ENCODE data around the gene TEX26. TPM values are rescaled to one million over a fixed set of nuclear protein-coding genes. Genes with fewer than 3 reads are reported as not detected.

Gene TEX26
- total RNA-seq, 4 donors from 2014 or later = 1.2 TPM; not detected in 3

DNA sequence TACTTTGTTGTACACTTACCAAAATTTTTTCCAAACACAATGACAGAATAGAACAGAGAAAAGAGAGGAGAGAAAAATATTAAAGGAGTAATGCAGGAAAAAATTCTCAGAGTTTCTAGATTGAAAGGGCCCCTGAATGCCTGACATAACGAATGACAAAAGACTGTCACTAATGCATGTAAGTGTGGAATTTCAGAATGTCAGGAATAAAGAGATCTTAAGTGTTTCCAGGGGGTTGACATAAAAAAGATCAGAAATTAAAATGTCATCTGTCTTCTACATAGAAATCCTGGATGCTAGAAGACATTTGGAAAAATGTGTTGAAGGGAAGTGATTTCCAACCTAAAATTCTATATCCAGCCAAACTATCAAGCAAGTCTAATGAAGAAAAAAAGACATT is 27.2 kb downstream of the TEX26 start:
- no peak overlapping the region for H3K4me3 ChIP-seq
- no peaks in the 10 kb centered on the region for H3K9me3 ChIP-seq
- TF ChIP-seq, protein P1, sequence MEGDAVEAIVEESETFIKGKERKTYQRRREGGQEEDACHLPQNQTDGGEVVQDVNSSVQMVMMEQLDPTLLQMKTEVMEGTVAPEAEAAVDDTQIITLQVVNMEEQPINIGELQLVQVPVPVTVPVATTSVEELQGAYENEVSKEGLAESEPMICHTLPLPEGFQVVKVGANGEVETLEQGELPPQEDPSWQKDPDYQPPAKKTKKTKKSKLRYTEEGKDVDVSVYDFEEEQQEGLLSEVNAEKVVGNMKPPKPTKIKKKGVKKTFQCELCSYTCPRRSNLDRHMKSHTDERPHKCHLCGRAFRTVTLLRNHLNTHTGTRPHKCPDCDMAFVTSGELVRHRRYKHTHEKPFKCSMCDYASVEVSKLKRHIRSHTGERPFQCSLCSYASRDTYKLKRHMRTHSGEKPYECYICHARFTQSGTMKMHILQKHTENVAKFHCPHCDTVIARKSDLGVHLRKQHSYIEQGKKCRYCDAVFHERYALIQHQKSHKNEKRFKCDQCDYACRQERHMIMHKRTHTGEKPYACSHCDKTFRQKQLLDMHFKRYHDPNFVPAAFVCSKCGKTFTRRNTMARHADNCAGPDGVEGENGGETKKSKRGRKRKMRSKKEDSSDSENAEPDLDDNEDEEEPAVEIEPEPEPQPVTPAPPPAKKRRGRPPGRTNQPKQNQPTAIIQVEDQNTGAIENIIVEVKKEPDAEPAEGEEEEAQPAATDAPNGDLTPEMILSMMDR (IDR thresholded peaks at IDR 0.05) = no peak
- no peak for TF ChIP-seq POLR2A (IDR thresholded peaks at IDR 0.05)
- no peaks in the 10 kb centered on the region for H3K36me3 ChIP-seq
- no peaks in the 10 kb centered on the region for H3K4me1 ChIP-seq
- no peak overlapping the region for H3K27ac ChIP-seq
- H3K27me3 ChIP-seq = no peaks in the 10 kb centered on the region
- DNase-seq = no peak
- intact Hi-C loops (cut with DNase I; ENCODE audit: low total_unique reads) = no loop called here

DNA sequence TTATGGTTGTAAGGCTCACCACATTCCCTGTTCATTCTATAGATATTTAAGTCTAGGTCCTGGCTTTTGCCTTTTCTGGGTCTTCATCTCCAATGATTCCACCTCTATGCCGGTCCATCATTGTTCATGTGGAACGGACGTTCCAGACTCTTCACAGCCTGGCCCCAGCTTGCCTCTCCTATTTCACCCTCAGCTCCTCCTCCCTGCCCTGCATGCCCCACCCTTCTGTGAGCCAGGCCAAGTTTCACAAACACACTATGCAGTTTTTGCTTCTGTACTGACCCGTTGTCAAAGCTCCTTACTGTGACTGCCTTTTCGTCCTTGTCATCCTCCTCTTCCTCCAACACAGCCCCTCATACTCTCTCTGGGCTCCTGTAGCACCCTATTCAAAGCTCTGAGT is 31.3 kb downstream of the TEX26 start:
- H3K9me3 ChIP-seq = no peaks in the 10 kb centered on the region
- no peak for TF ChIP-seq POLR2A (IDR thresholded peaks at IDR 0.05)
- TF ChIP-seq, protein P1 (IDR thresholded peaks at IDR 0.05) = no peak
- H3K4me3 ChIP-seq = no peak overlapping the region
- no peaks in the 10 kb centered on the region for H3K36me3 ChIP-seq
- no peak for DNase-seq
- H3K27ac ChIP-seq = no peak overlapping the region
- no peaks in the 10 kb centered on the region for H3K27me3 ChIP-seq
- no peaks in the 10 kb centered on the region for H3K4me1 ChIP-seq
- intact Hi-C loops (cut with DNase I; ENCODE audit: low total_unique reads) = no loop called here

DNA sequence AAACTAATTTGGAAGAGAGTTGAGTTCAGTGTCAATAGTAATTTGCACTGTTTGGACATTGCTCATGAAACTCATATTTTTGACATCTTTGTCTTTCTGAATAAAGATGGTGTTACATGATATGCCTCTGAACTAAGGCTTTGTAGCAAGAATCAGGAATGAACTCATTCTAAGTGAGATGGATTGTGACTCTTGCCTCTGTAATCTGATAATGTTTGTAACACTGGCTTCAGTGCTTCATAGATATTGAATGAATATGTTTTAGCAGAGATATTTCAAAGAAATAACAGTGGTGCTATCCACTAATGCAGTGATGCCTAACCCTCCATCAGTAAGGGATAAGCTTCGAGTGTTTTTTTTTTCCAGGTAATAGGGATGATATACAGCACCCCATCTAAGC is 32.9 kb downstream of the TEX26 start:
- intact Hi-C loops (cut with DNase I; ENCODE audit: low total_unique reads) = no loop called here
- H3K4me1 ChIP-seq = no peaks in the 10 kb centered on the region
- no peaks in the 10 kb centered on the region for H3K27me3 ChIP-seq
- TF ChIP-seq POLR2A (IDR thresholded peaks at IDR 0.05) = no peak
- TF ChIP-seq, protein P1 (IDR thresholded peaks at IDR 0.05) = no peak
- no peak overlapping the region for H3K27ac ChIP-seq
- no peak for DNase-seq
- no peaks in the 10 kb centered on the region for H3K36me3 ChIP-seq
- no peak overlapping the region for H3K4me3 ChIP-seq
- no peaks in the 10 kb centered on the region for H3K9me3 ChIP-seq

DNA sequence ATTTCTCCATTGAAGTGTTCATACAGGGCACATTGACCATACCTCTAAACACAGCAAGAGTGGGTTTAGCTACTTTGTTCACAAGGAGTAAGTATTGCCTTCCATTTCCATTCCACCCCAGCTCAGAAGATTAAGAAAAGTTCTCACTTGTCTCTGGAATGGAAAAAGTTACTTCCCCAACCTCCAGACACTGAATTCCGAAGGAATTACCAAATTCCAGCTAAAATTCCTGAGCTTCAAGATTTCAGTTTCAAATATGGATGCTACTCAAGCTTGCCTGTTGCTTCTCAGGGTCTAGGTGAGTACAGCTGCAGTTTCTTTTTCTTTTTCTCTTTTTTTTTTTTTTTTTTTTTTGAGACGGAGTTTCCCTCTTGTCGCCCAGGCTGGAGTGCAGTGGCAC is 33.6 kb downstream of the TEX26 start:
- Histone ChIP-seq H3K27ac (no peak overlapping the region), H3K9me3 (no peaks in the 10 kb centered on the region), H3K4me1 (no peaks in the 10 kb centered on the region), H3K27me3 (no peaks in the 10 kb centered on the region), H3K36me3 (no peaks in the 10 kb centered on the region), H3K4me3 (no peak overlapping the region)
- DNase-seq = no peak
- intact Hi-C loops (cut with DNase I; ENCODE audit: low total_unique reads) = no loop called here
- TF ChIP-seq, protein P1 (IDR thresholded peaks at IDR 0.05) = no peak
- no peak for TF ChIP-seq POLR2A (IDR thresholded peaks at IDR 0.05)

DNA sequence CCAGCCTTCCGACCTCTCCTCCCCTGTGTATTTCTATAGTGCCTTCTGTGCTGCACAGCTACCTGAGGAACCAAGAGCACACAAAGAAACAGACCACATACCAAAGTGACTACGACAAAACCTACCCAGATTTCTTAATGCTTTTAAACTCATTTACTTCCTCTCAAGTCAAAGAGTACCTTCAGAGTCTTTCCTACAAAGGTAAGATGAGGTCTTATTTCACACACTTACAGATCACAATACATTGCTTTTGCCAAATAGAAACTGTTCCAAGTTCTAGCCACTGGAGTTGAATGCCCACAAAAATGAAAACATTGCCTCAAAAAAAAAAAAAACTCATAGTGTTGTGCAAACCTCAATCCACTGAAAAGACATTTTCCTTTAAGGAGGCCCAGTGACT is 36.4 kb downstream of the TEX26 start:
- no peak overlapping the region for H3K4me3 ChIP-seq
- no peaks in the 10 kb centered on the region for H3K9me3 ChIP-seq
- H3K4me1 ChIP-seq = no peaks in the 10 kb centered on the region
- no peak for DNase-seq
- TF ChIP-seq, protein P1 (IDR thresholded peaks at IDR 0.05) = no peak
- TF ChIP-seq POLR2A (IDR thresholded peaks at IDR 0.05) = no peak
- H3K36me3 ChIP-seq = no peaks in the 10 kb centered on the region
- H3K27me3 ChIP-seq = no peaks in the 10 kb centered on the region
- H3K27ac ChIP-seq = no peak overlapping the region
- intact Hi-C loops (cut with DNase I; ENCODE audit: low total_unique reads) = no loop called here
